ENCODE results near the gene FOSL2. TPM values are rescaled to one million over a fixed set of nuclear protein-coding genes. Genes with fewer than 3 reads are reported as not detected.

FOSL2 gene
- total RNA-seq, 1 donor from 2014 or later: 1.3 TPM

DNA sequence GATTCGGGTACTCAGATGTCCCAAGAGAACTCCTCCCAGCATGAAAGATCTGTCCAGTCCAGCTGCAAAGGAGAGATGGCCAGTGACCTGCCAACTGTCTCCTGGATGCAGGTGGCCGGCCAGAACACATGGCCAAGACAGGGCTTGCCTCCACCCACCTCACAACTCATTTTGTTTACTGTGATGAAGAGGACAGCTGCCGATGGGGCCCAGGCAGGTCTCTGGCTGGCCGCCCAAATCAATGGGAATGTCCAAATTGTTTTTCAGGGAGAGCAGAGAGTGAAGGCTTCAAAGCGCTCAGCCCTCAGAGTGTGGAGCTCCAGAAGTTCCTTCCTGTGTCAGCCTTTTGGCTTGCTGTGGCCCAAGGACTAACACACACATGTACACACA is 41.9 kb downstream of the FOSL2 start:
- TF ChIP-seq EZH2phosphoT487 (IDR thresholded peaks at IDR 0.05) (no peak), EZH2 (IDR thresholded peaks at IDR 0.05) (no peak)
- TF ChIP-seq, protein P1, sequence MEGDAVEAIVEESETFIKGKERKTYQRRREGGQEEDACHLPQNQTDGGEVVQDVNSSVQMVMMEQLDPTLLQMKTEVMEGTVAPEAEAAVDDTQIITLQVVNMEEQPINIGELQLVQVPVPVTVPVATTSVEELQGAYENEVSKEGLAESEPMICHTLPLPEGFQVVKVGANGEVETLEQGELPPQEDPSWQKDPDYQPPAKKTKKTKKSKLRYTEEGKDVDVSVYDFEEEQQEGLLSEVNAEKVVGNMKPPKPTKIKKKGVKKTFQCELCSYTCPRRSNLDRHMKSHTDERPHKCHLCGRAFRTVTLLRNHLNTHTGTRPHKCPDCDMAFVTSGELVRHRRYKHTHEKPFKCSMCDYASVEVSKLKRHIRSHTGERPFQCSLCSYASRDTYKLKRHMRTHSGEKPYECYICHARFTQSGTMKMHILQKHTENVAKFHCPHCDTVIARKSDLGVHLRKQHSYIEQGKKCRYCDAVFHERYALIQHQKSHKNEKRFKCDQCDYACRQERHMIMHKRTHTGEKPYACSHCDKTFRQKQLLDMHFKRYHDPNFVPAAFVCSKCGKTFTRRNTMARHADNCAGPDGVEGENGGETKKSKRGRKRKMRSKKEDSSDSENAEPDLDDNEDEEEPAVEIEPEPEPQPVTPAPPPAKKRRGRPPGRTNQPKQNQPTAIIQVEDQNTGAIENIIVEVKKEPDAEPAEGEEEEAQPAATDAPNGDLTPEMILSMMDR (IDR thresholded peaks at IDR 0.05): no peak
- Histone ChIP-seq H3K27me3 (no peaks in the 10 kb centered on the region), H3K27ac (no peak overlapping the region), H3K36me3 (no peaks in the 10 kb centered on the region), H3K79me2 (ENCODE audit: low read depth) (no peaks in the 10 kb centered on the region), H3K4me2 (no peak overlapping the region), H4K20me1 (ENCODE audit: low read depth) (no peaks in the 10 kb centered on the region), H3K9ac (no peak overlapping the region), H3K4me3 (no peak overlapping the region), H3K4me1 (no peaks in the 10 kb centered on the region), H3F3A (ENCODE audit: low read depth) (no peaks in the 10 kb centered on the region), H3K9me3 (ENCODE audit: low read depth) (no peaks in the 10 kb centered on the region), H2AFZ (replicated peaks) (no peak overlapping the region)
- no peaks in the 10 kb centered on the region for H3K27me3 Mint-ChIP-seq (ENCODE audit: insufficient read depth, low read depth)
- no peak overlapping the region for H3K27ac Mint-ChIP-seq
- DNase-seq (ENCODE audit: low spot score): no peak
- no peaks in the 10 kb centered on the region for H3K36me3 Mint-ChIP-seq
- H3K4me1 Mint-ChIP-seq: no peaks in the 10 kb centered on the region
- no peaks in the 10 kb centered on the region for H3K9me3 Mint-ChIP-seq
- no peak overlapping the region for H3K4me3 Mint-ChIP-seq

DNA sequence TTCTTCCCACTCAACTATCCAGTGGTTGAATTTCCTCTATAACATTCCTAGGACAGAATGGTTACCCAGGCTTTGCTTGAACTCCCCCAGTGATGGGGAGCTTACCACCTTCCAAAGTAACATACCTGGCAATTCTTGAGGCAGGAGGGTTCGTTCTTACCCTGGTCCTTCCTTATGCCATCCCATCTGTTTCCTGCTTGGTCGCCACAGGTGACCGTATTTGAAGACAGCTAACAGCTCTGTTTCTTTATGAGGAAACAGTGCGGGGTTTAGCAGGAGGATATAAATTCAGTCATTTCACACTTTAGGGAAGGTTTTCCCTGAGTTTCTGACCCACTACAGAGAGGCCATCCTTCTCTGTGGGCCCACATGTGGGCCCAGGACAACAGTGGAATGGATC is 42.6 kb downstream of the FOSL2 start:
- no peak for DNase-seq (ENCODE audit: low spot score)

DNA sequence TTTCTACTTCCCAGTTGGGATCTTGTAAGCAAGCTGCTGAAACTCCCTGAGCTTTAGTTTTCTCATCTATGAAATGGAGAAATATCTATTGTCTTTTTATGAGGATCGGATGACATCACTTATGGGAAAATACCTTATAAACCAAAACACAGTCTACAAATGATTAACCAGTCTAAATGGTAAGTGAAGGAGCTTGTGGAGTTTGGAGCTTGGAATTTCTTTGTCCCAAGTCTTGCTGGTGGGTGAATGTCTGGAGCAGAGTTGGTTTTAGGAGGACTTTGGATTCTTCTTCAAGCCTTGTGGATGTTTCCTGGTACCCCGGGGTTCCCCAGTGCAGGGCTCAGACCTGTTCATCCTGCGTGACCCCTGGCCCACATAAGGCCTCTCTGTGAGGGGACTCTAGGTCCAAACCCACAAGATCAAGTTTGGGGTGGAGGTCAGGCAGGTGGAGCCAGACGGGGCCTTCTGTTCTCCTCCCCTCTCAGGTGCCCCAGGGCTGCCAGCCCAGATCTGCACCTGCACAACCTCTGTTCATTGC is 43.2 kb downstream of the FOSL2 start:
- no peaks in the 10 kb centered on the region for H3K79me2 ChIP-seq (ENCODE audit: low read depth)
- H3F3A ChIP-seq (ENCODE audit: low read depth): no peaks in the 10 kb centered on the region
- Mint-ChIP-seq H3K36me3 (no peaks in the 10 kb centered on the region), H3K4me3 (no peak overlapping the region), H3K27me3 (ENCODE audit: insufficient read depth, low read depth) (no peaks in the 10 kb centered on the region), H3K9me3 (no peaks in the 10 kb centered on the region), H3K27ac (no peak overlapping the region), H3K4me1 (no peaks in the 10 kb centered on the region)
- no peaks in the 10 kb centered on the region for H3K4me1 ChIP-seq
- H3K4me3 ChIP-seq: no peak overlapping the region
- DNase-seq (ENCODE audit: low spot score): no peak
- no peak overlapping the region for H3K27ac ChIP-seq
- TF ChIP-seq, protein P1 (IDR thresholded peaks at IDR 0.05): no peak
- TF ChIP-seq EZH2phosphoT487 (IDR thresholded peaks at IDR 0.05): no peak
- no peak for TF ChIP-seq EZH2 (IDR thresholded peaks at IDR 0.05)
- H3K9ac ChIP-seq: no peak overlapping the region
- H3K9me3 ChIP-seq (ENCODE audit: low read depth): no peaks in the 10 kb centered on the region
- H3K36me3 ChIP-seq: no peaks in the 10 kb centered on the region
- no peak overlapping the region for H2AFZ ChIP-seq (replicated peaks)
- no peaks in the 10 kb centered on the region for H3K27me3 ChIP-seq
- H3K4me2 ChIP-seq: no peak overlapping the region
- no peaks in the 10 kb centered on the region for H4K20me1 ChIP-seq (ENCODE audit: low read depth)

More for the DNA sequence above, 42.6 kb downstream of the FOSL2 start:
- Histone ChIP-seq H2AFZ (replicated peaks) (no peak overlapping the region), H3K79me2 (ENCODE audit: low read depth) (no peaks in the 10 kb centered on the region), H3K4me1 (no peaks in the 10 kb centered on the region), H3K9me3 (ENCODE audit: low read depth) (no peaks in the 10 kb centered on the region), H3K36me3 (no peaks in the 10 kb centered on the region), H3F3A (ENCODE audit: low read depth) (no peaks in the 10 kb centered on the region), H3K9ac (no peak overlapping the region), H3K27me3 (no peaks in the 10 kb centered on the region), H4K20me1 (ENCODE audit: low read depth) (no peaks in the 10 kb centered on the region), H3K4me2 (no peak overlapping the region), H3K4me3 (no peak overlapping the region), H3K27ac (no peak overlapping the region)
- Mint-ChIP-seq H3K27me3 (ENCODE audit: insufficient read depth, low read depth) (no peaks in the 10 kb centered on the region), H3K36me3 (no peaks in the 10 kb centered on the region), H3K27ac (no peak overlapping the region), H3K4me3 (no peak overlapping the region), H3K4me1 (no peaks in the 10 kb centered on the region), H3K9me3 (no peaks in the 10 kb centered on the region)
- no peak for TF ChIP-seq EZH2 (IDR thresholded peaks at IDR 0.05)
- TF ChIP-seq, protein P1 (IDR thresholded peaks at IDR 0.05): no peak
- TF ChIP-seq EZH2phosphoT487 (IDR thresholded peaks at IDR 0.05): no peak
